Measurements from ENCODE around the gene ZNF536. TPM values are rescaled to one million over a fixed set of nuclear protein-coding genes. Genes with fewer than 3 reads are reported as not detected.

The ZNF536 gene
- total RNA-seq, 1 donor from 2014 or later, result not detected

- DNase-seq (ENCODE audit: low read depth in 2 of 2), result no peak
Measured at GRCh38 chr19:30523791-30524190, 151.6 kb downstream of the ZNF536 start.

GRCh38 chr19:30525383-30525782, 153.2 kb downstream of the ZNF536 start:
- no peak for DNase-seq (ENCODE audit: low read depth in 2 of 2)

- DNase-seq (ENCODE audit: low read depth in 2 of 2), result no peak
Measured at GRCh38 chr19:30528919-30529318, 156.7 kb downstream of the ZNF536 start.

GRCh38 chr19:30529876-30530275, 157.7 kb downstream of the ZNF536 start:
- no peak for DNase-seq (ENCODE audit: low read depth in 2 of 2)

- no peak for DNase-seq (ENCODE audit: low read depth in 2 of 2)
Measured at GRCh38 chr19:30530751-30531150, 158.6 kb downstream of the ZNF536 start.

- DNase-seq (ENCODE audit: low read depth in 2 of 2), result no peak
Measured at GRCh38 chr19:30535011-30535410, 162.8 kb downstream of the ZNF536 start.

- no peak for DNase-seq (ENCODE audit: low read depth in 2 of 2)
Measured at GRCh38 chr19:30536975-30537374, 164.8 kb downstream of the ZNF536 start.

- DNase-seq (ENCODE audit: low read depth in 2 of 2), result no peak
Measured at GRCh38 chr19:30539315-30539714, 167.1 kb downstream of the ZNF536 start.

- no peak for DNase-seq (ENCODE audit: low read depth in 2 of 2)
Measured at GRCh38 chr19:30539981-30540380, 167.8 kb downstream of the ZNF536 start.

- DNase-seq (ENCODE audit: low read depth in 2 of 2), result no peak
Measured at GRCh38 chr19:30540761-30541160, 168.6 kb downstream of the ZNF536 start.

GRCh38 chr19:30541575-30541974, 169.4 kb downstream of the ZNF536 start:
- no peak for DNase-seq (ENCODE audit: low read depth in 2 of 2)

GRCh38 chr19:30543243-30543945, 171.2 kb downstream of the ZNF536 start:
- no peak for DNase-seq (ENCODE audit: low read depth in 2 of 2)

GRCh38 chr19:30545752-30546151, 173.6 kb downstream of the ZNF536 start:
- DNase-seq (ENCODE audit: low read depth in 2 of 2), result no peak

GRCh38 chr19:30546332-30546731, 174.1 kb downstream of the ZNF536 start:
- no peak for DNase-seq (ENCODE audit: low read depth in 2 of 2)

- DNase-seq (ENCODE audit: low read depth in 2 of 2), result no peak
Measured at GRCh38 chr19:30547246-30547645, 175.1 kb downstream of the ZNF536 start.

GRCh38 chr19:30549151-30549550, 177.0 kb downstream of the ZNF536 start:
- DNase-seq (ENCODE audit: low read depth in 2 of 2), result no peak

- no peak for DNase-seq (ENCODE audit: low read depth in 2 of 2)
Measured at GRCh38 chr19:30551271-30551670, 179.1 kb downstream of the ZNF536 start.

GRCh38 chr19:30552593-30552992, 180.4 kb downstream of the ZNF536 start:
- DNase-seq (ENCODE audit: low read depth in 2 of 2), result no peak

- DNase-seq (ENCODE audit: low read depth in 2 of 2), result no peak
Measured at GRCh38 chr19:30555075-30555790, 183.0 kb downstream of the ZNF536 start.

- DNase-seq (ENCODE audit: low read depth in 2 of 2), result no peak
Measured at GRCh38 chr19:30555791-30556110, 183.6 kb downstream of the ZNF536 start.

- DNase-seq (ENCODE audit: low read depth in 2 of 2), result no peak
Measured at GRCh38 chr19:30556230-30556711, 184.1 kb downstream of the ZNF536 start.

- DNase-seq (ENCODE audit: low read depth in 2 of 2), result no peak
Measured at GRCh38 chr19:30557212-30557611, 185.0 kb downstream of the ZNF536 start.

GRCh38 chr19:30557927-30558557, 185.9 kb downstream of the ZNF536 start:
- DNase-seq (ENCODE audit: low read depth in 2 of 2), result no peak
